NAMALWA (cell line): ENCODE results near the gene ATXN7L1.

Experiments used
- DNase-seq: peaks from one replicate; pipeline ENCODE4 v3.0.0-alpha.2; 2015; ENCODE audit warnings: low spot score

ATXN7L1 gene

DNA sequence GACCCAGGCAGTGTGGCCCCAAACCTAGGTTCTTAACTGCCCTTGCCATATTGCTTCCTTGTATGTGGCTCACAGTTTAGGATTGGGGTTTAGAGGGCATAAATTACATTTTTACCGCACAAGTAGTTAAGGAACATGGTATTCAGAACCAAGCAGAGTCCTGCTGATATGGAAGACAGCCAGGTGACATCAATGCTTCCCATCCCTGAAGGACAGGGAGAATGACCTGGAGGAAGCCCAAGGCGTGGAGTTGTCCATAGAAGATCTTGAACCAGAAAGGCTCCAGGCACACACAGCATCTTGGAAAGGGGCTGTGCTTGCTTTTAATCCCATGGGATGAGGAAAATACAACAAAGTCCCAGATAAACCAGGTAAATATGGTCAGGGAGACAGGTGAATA is 48.3 kb downstream of the ATXN7L1 start:
- no peak for DNase-seq

DNA sequence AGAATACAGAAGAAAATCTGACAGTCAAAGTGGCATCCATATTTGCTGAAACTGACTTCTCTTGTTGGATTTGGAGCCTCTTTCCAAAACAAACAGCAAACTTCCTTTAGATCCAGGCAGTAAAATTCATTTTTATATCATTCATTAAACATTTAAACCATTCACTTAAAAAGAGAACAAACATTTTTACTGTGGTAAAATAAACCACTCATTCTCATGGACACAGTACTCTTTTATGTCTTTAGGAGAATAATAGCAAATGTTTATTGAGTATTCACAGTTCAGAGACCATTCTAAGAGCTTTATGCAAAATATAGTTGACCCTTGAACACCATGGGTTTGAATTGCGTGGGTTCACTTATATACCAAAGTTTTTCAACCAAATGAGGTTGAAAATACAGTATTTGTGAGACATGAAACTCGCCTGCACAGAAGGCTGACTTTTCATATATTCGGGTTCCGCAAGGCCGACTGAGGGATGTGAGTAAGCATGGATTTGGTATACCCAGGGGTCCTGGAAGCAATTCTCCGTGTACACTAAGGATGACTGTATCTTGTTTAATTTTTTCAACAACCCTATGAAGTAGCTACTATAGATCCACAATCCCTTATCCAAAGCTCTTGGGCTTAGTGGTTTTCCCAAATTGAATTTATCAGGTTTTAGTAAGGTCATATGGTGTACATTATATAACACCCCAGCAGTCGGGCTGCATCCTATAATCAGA is 49.1 kb downstream of the ATXN7L1 start:
- DNase-seq: no peak

DNA sequence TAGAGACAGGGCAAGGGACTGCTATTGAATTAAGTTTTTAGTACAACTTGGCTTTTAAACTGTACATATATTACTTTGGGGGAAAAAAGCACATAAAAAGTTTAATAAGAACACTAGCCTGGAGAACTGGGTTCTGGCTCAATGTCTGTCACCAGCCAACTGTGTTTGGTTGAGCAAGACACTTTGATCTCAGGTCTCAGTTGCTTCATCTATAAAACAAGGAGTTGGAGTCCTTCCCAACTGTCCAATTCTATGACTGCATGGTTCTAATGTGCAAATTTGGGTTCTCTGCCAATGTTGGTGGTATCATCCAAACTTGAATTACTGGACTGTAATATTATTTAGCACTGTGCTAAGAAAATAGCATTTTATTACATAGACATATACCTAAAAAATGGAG is 50.3 kb downstream of the ATXN7L1 start:
- no peak for DNase-seq

DNA sequence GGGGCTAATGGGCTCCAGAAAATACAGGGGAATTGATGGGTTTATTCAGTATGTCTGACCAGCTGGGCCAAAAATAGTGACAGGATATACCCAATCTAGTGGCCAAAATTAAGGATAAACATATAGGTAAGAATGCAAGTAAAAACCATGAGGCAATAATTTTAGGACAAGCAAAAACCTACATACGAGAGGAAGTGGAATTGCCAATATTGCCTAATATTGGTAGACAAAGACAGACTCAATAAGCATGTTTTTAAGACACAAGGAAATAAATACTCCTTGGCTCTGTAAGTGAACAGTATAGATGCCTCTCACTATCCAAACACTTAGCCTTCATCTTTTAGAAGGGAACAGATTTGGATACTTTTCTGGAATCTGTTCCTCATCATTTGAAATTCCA is 51.0 kb downstream of the ATXN7L1 start:
- no peak for DNase-seq

DNA sequence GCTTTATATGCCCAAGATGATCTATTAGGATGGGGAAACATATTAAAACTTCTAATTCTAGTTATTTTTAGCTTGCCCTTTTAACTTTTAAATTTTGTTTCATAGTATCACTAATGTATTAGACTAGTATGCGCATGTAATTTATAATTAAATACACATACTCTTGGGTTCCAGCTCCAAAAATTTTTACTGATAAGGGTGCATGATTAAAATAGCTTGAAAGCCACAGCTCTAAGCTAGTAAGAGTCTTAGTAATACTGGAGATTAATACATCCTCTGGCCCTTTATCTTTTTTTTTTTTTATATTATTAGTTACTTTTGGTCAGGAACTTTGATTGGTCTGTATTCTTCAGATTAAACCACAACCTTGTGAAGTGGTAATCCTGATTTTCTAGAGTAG is 53.6 kb downstream of the ATXN7L1 start:
- no peak for DNase-seq

DNA sequence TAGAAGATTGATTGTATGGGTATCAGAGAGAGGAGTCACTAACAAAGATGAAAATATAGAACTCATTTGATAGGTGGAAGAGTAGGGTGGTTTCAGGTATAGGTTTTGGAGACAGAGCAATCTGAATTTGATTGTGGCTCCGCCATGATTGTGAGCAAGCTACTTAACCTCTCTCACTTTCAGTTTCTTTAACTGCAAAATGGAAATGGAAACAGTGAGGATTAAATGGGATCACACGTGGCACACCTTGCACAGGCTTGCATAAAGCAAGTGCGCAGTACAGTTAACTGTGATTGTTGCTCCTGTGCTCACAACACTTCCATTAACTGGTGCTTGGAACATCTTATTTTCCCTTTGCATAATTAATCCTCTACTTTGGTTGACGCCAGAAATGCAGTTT is 54.9 kb downstream of the ATXN7L1 start:
- no peak for DNase-seq

DNA sequence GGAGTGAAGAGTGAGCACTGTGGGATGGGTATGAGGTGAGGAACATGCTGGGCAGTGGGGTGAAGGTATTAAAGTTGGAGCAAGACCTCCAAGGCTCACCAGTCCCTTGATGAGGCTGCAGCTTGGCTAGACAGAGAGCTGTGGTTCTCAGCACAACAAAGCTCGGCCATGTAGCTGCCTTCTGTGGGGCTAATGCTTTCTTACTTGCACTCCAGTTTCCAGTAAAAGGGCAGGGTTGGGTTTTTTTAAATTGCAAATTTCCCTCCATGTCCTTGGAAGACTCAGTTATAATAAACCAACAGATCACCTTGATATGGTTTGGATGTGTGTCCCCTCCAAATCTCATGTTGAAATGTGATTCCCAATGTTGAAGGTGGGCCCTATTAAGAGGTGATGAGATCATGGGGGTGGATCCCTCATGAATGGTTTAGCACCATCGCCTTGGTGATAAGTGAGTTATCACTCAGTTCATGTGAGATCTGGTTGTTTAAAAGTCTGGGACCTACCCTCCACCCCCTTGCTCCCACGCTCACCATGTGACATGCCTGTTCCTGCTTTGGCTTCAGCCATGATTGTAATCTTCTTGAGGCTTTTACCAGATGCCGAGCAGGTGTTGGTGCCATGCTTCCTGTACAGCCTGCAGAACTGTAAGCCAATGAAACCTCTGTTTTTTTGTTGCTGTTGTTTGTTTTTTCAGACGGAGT is 55.9 kb downstream of the ATXN7L1 start:
- DNase-seq: no peak

DNA sequence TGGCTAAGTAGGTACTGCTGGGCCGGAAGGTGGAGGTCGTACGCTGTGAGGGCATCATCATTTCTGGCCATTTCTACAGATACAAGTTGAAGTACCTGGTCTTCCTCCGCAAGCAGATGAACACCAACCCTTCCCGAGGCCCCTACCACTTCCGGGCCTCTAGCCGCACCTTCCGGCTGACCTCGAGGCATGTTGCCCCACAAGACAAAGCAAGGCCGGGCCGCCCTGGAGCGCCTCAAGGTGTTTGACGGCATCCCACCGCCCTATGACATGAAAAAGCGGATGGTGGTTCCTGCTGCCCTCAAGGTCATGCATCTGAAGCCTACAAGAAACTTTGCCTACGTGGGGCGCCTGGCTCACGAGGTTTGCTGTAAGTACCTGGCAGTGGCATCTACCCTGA is 56.8 kb downstream of the ATXN7L1 start:
- DNase-seq: no peak

DNA sequence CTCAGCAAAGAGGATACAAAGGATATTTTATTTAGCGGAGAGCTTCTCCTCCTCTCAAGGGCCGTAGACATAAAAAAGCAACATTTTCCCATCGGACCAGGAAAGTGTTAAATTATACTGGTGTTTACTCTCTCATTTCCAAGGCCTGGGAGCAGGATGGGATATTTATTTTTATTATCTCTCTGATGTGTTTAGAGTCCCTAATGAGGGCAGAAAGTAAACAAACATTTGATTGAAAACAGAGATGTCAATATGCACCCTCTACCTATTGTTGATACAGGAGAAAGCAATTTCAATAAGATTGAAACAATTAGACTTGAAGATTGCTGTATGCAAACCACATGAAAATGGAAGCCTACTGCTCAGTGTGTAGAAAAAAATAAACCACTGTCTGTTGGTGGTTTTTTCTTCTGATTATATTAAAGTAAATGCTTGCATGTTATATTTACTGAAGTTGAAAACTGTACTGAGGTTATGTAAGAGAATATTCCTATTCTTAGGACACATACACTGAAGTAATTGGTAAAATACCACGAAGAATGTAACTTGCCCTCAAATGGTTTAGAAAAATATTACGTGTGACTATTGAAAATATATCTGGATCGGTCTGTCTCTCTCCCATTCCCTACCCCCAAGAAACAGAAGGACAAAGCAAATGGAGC is 59.3 kb downstream of the ATXN7L1 start:
- DNase-seq: no peak

DNA sequence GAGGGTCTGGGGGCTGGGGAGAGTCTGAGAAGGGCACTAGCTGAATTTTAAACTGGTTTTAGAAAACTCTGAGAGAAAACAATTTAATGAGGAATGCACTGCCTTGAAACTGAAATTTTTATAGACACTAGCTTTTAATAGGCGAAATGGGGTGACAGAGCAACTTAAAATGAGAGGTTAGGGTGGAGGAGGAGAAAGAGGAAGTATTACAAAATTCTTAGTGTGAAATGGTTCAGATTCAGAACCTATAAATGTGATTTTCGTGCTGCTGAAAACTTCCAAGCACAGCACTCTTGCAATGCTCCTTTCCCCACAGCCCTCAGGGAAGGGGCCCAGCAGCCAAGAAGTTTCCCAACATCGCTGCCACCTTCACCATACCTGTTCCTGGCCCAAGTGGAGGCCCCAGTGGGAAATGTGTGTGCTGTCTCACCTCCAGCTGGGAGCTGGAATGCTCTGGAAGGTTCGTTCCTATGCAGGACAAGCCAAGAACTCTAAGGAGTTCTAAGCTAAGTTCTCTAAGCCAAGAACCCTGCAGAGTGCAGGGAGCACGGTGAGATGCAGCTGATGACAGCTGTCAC is 60.0 kb downstream of the ATXN7L1 start:
- no peak for DNase-seq

DNA sequence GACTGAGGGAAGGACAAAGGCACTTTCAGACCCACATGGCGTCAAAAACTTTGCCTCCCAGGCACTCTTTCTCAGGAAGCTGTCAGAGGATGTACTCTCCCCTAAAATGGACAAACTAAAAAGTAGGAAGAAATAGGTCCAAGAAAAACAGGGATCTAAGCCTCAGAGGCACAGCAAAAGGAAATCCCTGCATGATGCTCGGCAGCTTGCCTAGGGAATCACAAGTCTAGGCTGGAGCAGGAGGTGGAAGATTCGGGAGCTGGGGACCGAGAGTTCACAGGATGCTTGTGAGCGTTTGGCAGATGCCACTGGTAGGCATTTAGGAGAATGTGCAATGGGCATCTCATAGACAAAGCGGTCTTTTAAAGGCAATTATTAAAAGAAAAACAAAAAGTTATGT is 60.8 kb downstream of the ATXN7L1 start:
- no peak for DNase-seq

DNA sequence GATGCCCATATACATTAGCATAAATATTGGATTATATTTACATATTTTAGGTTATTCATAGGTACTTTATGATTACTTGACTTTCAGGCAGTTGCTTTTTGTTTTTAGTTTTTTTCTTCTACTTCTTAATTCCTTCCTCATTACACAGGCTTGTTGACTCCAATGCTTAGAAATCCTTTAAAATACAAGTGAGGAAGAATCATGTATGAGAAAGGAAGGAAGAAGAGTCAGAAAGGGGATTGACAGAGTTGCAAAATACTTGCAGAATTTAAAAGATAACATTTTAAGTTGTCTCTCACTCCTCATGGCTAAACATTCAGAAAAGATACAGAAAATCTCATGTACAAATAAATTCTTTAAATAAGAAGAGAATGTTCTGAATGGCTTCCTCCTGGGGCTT is 61.9 kb downstream of the ATXN7L1 start:
- DNase-seq: no peak

DNA sequence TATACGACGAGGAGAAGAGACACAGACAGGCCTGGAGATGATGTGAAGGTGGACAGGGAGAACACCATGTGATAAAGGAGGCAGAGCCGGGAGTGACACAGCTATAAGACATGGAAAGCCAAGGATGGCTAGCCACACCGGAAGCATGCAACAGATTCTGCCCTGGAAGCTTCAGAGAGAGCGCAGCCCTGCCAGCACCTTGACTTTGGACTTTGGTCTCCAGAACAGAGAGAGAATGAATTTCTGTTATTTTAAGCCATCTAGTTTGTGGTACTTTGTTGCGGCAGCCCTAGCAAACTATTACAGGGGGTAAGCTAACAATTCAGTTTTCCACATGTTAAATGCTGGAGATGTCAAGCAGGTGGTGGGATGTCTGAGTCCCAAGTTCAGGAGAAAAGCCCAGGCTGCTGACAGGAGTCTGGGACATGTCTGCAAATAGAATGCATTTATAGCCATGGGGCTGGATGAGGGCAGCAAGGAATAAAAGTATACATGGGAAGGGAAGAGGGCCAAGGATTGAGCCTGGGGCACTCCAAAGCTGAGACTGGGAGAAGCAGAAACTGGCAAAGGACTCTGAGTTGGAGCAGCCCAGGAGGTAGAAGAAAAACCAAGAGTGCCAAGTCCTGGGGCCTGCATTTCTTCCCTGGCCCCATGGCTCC is 65.1 kb downstream of the ATXN7L1 start:
- DNase-seq: no peak

DNA sequence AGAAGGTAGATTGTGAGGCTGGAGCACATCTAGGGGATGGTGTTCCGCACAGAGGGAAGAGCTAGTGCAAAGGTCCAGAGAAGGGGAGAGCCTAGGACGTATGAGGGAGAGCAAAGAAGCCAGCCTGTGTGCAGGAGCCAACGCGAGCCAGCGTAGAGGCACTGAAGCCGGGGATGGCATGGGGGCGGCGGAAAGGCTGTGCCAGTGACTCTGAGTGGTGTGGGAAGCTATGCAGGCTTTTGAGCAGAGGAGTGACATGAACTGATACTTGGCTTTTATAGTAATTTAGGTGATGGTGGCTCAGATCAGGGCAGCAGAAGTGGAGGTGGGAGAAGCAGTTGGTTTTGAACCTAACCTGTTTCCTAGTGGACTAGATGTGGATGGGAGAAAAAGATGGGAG is 65.8 kb downstream of the ATXN7L1 start:
- DNase-seq: no peak

DNA sequence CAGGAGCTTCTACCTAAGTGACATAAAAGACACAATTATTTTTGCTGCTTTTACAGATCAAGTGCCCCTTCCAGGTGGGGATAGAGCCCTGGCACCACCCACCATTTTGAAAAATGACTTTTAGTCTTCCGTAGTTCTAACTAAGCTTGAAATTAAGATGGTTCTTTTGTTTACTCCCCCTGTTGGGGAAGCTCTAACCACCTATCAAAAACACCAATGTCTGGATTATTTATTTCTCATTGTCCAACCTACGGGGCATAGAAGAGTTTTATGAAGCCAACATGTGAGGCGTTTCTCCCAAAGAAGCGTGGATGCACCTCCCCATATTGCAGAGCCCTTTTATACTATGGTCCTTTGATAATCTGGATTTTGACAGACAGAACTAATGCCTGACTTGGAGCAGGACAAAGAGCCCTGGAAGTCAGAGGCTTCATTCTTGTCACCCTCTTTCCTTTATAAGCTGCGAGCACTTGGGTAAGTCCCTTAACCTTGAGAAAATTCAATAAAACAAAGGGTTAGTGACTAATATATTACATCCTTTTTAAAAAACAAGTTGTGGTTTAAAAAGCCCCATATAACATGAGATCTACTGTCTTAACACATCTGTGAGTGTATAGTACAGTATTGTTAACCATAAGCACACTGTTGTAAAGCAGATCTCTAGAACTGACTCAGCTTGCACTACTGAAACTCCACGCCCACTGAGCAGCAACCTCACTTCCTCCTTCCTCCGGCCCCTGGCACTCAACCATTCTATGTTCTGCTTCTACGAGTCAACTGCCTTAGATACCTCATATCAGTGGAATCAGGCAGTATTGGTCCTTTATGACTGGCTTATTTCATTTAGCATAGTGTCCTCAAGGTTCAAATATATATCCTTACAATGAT is 67.5 kb downstream of the ATXN7L1 start:
- DNase-seq: peak; percentile 83

DNA sequence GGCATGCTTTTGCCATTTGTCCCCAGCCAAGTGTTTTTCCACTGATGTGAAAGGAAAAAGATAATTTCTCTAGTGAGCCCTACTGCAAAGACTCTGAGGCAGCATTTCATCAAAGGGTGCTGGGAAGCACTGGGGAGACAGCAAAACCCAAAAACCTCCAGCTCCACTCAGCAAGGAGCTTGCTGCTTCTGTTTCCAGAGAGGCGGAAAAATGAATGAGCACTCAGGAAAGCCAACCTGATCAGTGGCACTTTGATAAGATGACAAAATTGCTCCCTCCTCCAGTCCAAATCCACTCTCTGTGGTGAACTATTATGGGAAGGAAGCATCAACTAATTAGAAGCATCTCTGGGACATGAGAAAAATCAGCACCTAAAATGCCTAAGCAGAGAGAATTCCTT is 68.2 kb downstream of the ATXN7L1 start:
- DNase-seq: no peak

DNA sequence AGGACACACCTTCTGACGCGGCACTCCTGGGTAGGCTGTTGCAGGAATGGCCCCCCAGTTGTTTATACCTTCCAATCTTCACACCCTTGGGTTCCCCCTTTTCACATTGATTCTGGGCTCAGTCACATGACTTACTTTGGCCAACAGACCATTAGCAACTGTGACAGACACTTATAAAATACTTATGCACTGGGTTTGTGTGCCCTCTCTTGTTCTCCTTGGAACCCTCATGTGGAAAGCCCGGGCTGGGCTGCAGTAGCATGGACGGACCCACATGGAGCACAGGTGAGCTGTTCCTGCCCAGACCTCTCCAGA is 69.0 kb downstream of the ATXN7L1 start:
- no peak for DNase-seq

DNA sequence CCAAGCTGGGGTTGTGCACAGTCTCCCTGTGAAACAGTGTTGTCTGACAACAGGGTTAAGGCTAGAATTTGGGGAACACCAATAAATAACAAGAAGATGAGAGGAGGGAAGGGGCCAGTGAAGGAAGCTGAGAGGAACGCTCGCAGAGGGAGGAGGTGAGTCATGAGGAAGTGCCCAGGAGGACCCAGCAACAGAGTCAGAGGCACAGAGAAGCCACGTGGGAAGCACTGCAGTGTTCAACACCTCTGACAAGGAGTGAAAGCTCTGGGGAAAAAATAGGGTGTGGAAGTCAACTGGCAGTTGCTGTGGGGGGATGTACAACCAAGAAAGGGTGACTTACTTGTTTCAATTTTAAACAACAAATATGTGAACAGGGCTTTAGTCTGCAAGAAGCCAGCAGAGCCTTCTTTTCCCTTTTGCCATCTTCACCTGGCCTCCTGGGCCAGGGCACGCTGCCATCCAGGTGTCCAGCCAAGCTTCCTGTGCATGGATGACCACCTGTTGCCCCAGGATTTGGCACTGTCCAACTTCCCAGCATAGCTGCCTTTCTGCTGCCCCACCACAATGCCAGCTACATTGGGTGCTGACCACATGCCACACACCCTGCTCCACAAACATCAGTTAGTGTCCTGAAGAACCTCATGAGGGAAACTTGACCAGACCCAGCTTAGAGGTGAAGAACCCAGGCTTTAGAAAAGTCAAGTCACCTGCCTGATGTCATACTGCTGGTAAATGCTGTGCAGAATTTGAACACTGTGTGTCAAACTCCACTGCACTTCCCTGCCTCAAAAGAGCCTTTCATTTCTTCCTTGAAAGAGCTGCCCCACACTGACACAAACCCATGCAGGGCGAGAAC is 69.6 kb downstream of the ATXN7L1 start:
- DNase-seq: no peak

DNA sequence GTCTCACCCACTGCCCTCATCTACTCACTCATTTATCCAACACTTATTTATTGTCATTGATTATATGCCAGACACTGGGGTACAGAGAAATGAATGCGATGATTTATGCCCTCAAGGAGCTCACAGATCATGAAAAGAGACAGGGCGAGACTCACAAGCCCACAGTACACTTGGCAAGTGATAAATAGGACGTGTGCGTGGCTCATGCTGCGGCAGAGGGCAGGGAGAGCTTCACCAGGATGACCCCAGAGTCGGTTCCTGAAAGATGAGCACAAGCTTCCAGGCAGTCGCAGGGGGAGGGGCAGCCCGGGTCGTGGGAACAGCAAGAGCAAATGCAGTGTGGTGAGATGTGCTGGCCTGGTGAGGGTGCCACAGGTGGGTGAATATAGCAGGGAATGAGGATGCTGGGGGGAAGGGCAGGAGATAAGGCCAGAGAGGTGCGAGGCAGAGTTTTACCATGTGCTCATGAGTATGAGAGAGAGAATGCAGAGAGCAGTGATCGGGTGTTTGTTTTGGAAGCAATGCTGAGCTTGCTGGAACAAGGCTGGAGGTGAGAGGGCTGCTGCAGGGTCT is 70.9 kb downstream of the ATXN7L1 start:
- DNase-seq: no peak

DNA sequence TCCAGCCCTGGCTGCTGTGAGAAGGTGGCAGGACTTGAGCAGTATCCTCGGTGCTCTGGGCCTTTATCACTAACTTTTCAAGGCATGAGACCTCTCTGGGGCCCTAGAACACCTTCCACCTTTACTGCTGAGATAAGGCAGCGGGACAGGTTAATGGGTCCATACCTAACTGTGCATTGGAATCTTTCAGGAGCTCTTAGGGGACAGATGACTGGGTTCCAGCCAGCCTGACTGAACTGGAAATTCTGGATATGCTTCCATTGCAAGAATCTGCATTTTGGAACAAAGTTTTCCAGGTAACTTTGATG is 73.0 kb downstream of the ATXN7L1 start:
- no peak for DNase-seq
